EL (cell line): ENCODE measurements around the gene AXL.

Source experiments
- DNase-seq: peaks from one replicate; pipeline ENCODE4 v3.0.0-alpha.2; 2016

The AXL gene

DNA sequence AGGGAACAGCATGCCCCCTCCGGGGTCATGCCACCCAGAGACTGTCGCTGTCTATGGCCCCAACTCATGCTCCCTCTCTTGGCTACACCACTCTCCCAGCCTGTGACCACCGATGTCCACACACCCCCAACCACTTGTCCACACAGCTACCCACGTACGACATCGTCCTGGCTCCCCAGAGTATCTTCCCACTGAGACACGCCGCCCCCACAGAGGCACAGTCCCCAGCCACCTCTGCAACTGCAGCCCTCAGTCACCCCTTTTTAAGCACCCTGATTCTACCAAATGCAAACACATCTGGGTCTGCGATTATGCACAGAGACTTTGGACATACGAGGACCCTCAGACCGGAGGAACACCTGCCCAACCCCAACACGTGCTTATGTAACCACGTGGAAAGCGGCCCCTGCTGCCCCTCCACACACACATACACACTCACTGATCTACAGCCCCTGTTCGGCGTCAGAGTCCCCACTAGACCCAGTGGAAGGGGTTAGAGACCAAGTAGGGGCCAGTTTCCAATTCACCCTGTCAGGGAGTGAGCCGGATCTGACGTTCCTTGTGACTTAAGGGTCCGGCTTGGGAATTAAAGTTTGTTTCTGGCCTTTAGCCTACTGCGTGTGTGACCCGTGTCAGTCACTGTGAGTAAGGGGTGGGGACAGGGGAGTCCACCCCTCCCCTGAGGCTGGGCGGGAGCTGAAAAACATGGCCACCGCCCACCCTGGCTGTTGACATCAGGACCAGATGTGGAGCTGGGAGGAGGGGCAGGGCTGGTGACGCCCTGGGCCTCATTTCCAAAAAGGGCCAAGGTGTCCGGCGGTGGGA lies 11.9 kb upstream of the AXL start:
- no peak for DNase-seq

DNA sequence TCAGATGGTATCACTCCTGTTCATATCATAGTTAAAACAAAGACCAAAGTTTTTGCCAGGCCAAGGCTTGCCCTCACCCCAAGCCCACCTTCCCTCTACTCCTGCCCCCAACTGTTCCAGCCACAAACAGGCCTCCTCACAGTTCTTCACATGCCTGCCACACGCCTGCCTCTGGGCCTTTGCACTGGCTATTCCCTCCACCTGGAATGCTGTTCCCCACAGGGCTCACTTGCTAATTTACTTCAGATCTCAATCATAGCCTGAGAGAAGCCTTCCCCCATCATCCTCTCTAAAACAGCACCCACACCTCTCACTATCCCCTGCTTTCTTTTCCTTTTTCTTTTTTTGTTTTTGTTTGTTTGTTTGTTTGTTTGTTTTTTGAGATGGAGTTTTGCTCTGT lies 4.9 kb upstream of the AXL start:
- no peak for DNase-seq

DNA sequence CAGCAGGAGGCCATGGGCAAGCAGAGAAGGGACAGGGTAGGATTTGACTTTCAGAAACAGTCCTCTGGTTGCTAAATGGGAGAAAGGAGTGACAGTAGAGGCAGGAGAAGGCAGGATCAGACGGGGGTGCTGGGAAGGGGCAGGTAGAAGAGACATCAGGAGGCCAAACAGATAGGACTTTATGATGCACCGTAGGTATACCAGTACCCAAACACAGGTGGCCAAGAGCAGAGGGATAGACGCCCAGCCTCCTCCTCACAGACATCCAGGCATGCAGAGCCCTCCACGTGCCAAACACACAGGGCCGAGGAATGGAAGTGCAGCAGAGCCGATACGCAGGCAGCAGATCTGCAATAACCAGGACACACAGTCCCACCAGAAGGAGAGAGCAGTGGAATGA lies 1.3 kb upstream of the AXL start:
- DNase-seq = no peak

DNA sequence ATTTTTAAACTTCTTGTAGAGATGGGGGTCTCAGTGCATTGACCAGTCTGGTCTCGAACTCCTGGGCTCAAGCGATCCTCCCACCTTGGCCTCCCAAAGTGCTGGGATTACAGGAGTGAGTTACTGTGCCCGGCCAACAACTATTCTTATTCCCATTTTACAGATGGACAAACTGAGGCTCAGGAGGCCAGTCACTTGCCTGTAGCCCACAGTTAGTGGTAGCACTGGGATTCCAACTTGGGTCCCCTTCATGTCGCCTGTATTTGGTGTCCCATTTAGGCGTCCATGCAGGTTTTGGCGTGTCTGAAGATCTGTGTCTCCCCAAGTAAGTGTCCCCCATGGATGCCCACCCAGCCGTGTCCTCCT lies 791 bp upstream of the AXL start:
- no peak for DNase-seq

DNA sequence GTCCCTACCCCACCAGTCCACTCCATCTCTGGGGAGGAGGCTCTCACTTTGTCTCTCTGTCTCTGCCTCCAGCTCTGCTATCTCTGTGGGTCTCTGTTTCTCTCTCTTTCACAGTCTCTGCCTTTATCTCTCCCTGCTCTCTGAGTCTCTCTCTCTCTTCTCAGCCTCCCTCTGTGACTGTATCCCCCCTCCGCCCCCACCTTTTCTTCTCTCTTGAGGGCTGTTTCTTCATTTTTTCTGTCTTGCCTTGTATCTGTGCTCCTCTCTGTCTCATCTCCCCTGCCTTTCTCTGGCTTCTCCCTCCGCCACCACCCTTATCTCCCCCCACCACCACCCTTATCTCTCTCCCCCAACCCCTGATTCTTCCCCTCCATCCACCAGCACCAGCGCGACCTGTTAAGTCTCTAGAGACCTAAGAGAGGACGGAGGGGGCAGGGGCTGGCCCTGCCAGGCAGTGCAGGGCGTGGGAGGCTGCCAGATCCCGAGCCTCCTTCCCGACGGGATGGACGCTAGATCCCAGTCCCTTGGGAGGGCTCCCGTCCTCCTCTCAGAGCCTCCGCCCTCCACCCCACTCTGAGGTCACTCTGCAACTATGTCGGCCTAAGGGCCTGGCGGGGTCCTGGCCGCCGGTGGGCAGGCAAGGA lies 1.0 kb downstream of the AXL start:
- peak; percentile 86 for DNase-seq

DNA sequence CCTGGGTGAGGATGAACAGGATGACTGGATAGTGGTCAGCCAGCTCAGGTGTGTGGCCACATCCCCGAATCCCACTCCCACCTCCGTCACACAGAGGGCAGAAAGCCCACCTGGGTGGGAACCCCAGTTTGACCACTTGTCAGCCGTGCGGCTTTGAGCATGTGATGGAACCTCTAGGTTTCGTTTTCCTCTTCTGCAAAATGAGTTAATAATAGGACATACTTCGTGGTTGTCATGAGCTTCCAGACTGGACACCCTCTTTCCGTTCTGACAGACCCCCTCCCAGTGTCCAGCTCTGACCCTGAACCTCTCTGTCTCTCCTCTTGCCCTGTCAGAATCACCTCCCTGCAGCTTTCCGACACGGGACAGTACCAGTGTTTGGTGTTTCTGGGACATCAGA lies 1.8 kb downstream of the AXL start:
- DNase-seq = no peak

DNA sequence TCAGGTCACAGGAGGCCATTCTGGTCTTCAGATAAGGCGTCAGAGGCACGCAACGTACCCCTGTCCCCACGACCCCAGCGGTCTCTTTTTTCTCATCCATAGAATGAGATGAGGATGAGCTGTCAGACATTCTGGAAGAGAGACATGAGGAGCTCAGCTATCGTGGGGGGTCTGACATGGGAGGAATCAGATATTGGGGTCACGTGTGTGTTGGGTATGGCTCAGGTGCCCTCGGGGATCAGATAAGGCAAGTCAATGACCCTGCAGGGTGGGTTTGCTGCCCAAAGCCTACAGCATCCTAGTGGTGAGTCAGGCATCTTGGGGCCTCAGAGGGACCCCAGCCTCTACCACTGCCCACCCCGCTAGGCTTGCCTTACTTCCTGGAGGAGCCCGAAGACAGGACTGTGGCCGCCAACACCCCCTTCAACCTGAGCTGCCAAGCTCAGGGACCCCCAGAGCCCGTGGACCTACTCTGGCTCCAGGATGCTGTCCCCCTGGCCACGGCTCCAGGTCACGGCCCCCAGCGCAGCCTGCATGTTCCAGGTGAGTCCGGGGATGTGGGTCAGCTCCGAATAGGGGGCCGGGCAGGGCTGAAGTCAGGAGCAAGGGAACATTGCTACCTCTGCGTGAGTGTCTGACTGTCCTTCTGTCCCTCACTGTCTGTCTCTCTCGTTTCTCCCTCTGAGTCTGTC lies 2.6 kb downstream of the AXL start:
- DNase-seq = no peak

DNA sequence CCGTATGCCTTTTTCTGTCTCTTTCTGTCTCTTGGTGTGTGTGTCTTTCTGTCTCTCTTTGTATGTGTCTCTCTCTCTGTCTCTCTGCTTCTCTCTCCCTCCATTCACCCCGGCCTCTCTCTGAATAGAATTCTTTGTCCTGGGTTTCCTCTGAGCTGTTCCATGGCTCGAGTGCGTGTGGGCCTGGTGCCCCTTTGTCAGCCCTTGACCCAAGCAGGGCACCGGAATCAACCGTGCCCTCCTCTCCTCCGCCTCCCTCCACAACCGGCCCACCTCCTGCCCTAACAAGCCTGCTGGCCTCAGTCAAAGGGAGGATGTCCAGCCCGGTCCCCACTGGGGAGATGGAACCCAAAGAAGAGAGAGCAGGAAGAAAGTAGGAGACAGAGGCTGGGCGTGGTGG lies 3.2 kb downstream of the AXL start:
- DNase-seq = no peak

DNA sequence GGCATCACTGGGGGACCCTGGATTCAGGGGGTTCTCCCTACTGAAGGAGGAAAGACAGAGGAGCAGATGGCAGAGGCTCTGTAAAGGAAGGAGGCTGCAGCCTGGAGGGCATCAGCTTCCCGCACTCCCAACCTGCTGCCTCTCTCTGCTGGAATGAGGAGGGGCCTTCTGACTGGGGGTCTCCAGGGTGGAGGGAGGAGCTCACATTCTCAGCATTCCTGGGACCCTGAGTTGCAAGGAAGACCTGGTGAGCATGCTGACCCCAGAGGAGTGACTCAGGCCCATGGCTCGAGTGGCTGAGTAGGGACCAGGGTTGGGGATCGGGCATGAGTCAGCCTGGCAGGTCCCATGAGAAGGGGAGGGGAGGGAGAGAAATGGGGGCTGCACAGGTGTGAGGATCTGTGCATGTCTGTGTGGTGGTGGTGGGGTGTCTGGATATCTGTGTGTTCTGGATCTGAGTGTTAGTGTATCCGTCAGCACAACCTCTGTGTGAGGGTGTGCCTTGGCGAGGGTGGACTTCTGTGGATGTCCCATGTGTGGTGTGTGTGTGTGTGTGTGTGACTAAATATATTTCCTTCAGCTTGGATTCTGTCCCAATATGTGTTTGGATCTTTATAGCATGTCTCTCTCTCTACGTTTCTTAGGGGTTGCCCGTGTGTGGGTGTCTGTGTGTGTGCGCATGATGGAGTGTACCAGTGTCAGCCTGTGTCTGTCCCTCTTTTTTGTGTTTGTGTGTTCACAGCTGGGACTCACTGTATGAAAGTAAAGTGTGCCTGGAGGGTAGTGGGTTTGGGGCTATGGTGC lies 4.6 kb downstream of the AXL start:
- peak; percentile 99 for DNase-seq

DNA sequence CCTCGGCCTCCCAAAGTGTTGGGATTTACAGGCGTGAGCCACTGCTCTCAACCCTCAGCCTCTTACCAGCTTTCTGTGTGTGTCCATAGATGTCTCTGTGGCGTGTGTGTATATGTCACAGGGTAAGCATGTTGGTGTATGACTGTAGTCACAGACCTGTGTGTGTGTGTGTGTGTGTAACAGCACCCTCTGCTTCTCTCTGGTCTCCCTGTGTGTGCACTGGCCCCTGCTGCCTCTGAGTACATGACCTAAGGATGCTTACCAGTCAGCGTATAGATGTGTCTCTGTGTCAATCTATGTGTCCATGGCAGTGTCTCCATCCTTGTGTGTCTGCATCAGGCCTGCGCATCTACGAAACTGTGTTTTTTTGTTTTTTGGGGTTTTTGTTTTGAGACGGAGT lies 5.6 kb downstream of the AXL start:
- no peak for DNase-seq

DNA sequence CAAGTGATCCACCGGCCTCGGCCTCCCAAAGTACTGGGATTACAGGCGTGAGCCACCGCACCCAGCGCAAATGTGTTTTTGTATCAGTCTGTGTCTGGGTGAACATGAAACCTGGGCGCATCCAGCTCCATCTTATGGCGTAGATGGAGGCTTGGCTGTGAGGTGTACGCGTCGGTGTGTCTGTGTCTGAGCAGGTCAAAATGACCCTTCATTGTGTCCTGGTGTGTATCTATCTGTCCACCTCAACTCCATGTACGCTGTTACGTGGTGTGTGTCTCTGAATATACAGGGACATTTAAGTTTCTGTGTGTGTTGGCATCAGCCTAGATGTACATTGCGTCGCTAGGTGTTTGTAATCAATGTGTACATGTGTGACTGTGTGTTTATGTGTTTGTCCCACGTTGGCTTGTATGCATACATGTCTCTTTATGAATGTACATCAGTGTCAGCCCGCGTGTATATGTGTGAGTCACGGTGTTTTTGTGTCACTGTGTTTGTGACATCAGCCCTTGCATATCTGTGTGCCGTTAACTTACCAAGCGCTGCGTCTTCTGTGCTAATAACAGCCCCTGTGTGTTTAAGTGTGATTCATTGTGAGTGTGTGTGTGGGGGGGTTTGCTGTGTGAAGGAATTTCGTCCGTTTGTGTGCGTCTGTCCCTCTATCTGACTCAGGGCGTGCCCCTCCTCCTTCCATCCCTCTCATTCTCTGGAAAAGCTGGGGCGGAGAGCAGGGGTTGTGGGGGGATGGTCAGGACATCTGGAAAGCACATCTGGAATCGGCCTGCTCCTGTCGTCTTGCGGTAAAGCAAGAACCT lies 6.4 kb downstream of the AXL start:
- peak; percentile 99 for DNase-seq

DNA sequence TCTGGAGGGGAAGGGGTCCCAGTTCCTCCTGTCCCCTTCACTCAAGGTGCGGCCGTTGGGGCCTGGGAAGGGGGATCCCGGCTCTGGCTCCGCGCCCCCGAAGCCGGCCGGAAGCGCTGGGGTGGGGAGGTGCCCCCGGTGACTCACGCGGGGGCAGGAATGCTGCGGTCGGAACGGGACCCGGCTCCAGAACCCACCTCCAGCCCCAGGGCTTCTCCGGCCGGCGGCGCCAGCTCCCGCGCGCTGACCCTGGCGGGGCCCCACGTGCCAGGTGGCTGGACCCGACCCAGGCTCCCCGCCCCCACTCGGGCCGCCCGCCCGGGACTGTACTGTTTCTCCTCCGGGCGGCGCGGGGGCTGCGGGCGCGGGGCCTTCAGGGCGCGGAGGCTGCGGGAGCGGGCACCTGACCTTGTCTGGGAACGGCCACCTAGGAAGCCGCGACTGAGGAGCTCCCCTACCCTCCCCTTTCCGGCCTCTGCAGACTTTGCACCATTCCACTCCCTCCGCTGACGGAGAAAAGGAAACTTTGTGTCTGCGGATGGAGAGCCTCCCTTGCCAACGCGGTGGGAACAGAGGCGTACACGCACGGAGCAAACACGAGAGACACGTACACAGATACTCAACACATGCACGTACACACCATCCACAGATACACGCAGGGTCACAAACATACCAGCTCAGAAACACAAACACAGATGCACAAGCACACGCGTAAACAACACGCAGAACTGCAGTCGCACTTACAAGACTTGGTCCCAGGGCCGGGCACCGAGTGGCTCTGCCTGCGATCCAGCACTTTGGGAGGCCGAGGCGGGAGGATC lies 7.2 kb downstream of the AXL start:
- peak; percentile 96 for DNase-seq

DNA sequence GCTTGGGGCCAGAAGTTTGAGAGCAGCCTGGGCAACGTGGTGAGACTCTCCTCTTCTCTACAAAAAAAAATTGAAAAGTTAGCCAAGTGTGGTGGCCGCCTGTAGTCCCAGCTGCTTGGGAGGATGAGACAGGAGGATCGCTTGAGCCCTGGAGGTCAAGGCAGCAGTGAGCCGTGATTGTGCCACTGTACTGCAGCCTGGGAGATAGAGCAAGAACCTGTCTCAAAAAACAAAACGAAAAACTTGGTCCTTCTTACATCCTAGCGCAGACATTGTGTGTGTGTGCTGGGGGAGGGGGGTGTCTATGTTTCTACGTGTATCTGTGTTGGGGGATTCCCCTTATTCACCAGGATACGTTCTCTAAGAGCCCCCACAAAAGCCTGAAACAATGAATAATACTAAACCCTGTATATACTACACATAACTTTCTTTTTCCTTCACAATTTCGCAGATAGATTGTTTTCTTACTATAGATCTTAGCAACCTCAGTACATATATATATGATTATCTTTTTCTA lies 7.9 kb downstream of the AXL start:
- no peak for DNase-seq

DNA sequence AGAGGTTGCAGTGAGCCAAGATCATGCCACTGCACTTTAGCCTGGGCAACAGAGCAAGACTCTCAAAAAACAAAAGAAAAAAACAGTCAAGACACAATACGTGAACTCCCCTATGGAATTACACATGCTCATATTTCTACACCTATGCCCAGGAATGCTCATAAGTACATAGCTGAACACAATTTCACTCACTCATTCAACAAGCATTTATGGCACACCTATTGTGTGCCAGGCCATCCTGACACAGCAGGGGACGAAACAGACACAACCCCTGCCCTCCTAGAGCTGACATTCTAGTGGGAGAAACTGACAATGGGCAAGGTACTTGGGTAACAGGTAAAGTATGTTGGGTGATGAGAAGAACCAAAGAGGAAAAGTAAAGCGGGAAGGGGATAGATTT lies 9.5 kb downstream of the AXL start:
- DNase-seq = no peak

DNA sequence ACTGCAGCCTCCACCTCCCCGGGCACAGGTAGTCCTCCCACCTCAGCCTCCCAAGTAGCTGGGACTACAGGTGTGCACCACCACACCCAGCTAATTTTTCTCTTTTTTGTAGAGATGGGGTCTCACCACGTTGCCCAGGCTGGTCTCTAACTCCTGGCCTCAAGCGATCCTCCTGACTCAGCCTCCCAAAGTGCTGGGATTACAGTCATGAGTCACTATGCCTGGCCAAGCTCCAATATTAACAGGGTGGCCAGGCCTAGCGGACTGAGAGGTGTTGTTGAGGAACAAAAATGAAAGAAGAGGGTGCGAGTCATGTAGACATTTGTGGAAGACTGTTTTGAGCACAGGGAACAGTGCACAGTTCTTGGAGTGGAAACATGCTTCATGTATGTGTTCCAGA lies 10.3 kb downstream of the AXL start:
- DNase-seq = peak; percentile 76

DNA sequence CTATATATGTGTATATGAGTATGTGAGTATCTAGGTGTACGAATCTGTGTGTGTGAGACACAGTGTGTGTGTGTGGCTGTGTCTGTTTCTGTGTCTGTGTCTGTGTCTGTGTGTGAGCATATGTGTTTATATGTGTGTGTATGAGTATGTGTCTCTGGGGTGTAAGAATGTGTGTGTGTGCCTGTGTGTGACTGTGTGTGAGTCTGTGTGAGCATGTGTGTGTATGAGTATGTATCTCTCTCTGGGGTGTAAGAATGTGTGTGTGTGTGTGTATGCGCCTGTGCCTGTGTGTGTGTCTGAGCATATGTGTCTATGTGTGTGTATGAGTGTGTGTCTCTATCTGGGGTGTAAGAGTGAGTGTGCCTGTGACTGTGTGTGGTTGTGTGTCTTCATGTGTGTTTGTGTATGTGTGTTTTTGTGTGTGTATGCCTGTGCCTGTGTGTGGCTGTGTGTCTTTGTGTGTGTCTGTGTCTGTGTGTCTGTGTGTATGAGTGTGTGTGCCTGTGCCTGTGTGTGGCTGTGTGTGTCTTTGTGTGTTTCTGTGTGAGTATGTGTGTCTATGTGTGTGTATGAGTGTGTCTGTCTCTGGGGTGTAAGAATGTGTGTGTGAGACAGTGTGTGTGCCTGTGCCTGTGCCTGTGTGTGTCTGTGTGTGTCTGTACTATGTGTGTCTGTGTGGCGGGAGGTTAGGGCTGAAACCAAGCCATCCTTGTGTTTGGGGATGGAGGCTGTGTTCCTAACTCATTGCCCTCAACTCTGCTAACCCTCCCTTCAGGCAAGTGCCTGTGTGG lies 11.2 kb downstream of the AXL start:
- no peak for DNase-seq

DNA sequence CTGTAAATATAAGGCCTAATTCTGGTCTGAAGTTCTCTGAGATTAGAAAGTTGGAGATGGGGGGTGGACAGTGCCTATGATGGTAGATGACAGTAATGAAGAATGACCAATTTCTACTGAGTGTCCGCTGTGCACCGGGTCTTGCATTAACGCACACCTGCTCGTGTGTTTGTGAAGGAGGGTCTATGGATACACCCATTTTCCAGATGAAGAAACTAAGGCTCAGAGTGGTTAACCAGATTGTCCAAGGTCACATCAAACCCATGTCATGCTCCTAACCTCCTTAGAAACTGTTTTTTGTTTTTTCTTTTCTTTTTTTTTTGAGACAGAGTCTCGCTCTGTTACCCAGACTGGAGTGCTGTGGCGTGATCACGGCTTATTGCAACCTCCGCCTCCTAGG lies 13.7 kb downstream of the AXL start:
- no peak for DNase-seq

DNA sequence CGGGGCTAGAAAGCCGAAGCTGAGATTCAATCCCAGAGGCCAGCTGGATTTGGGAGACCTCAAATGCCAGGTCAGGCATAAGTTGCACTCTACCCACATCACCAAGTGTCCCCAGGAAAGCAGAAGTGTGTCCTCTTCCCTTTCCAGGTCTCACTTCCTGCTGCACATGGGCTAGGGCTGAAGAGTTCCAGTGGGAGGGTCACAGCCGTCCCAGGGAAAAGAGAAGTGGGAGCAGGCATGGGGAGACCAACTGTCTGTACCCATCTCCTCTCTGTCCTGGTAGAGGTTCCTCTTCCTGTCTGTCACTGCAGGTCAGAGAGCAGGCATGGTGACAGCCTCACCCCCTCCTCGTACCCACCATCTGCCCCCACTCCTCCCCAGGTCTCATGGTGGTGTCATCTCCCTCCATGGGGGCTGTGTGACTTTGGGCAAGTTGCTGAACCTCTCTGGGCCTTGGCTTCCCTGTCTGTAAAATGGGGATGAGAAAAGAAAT lies 14.8 kb downstream of the AXL start:
- no peak for DNase-seq

DNA sequence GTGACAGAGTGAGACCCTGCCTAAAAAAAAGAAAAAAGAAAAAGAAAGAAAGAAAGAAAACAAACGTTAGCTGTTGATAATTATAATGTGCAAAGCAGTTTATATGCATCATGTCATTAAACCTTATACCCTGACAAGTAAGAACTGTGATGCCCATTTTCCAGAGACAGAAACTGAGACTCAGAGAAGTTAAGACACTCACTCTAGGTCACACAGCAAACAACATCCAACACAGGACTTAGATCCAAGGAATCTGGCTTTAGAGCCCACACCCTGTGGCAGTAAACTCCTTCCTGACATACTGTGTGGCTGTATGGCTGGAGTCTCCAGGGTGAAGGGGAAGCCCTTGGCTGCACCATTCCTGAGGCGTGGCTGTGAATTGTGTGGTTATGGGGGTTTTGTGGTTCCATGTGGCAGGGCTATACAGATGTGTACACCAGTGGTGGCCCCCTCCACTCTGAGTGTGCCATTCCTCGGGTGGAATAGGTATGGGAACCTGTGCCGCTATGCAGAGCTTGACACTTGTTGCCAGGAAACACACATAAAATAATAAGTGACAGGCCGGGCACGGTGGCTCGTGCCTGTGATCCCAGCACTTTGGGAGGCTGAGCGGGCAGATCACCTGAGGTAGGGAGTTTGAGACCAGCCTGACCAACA lies 15.6 kb downstream of the AXL start:
- DNase-seq = no peak

DNA sequence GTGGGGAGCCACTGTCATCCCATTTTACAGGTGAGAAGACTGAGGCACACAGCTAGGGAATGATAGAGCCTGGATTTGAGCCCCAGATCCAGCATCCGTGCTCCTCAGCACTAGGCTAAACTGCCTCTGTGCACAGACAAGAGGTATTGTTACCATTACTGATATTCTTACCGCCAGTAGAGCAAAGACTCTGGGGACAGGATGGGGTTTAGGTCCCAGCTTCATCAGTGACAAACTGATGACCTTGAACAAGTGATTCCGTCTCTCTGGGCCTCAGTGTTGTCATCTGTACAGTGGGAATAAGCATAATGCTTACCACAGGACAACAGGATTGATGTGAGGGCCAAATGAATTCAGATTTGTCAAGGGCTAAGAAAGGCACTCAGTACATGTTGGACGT lies 16.5 kb downstream of the AXL start:
- no peak for DNase-seq
